Epithelial cell of proximal tubule (primary cell): ENCODE results near the gene PSMC2. TPM values are rescaled to one million over a fixed set of nuclear protein-coding genes. Genes with fewer than 3 reads are reported as not detected.
A peak's percentile ranks its signal among the peaks of the same experiment; 100 is the strongest.

Experiments used
- DNase-seq: peaks from one replicate; pipeline ENCODE4 v3.0.0-alpha.2; 2011; ENCODE audit warnings: low read depth
- H3K4me3 ChIP-seq: 2 replicates; pipeline ENCODE4 v1.5.1; 2011; ENCODE audit warnings: low read depth, mild to moderate bottlenecking, low read length
- CTCF ChIP-seq: conservative IDR thresholded peaks from 2 replicates; pipeline ENCODE4 v1.5.1; 2012; ENCODE audit warnings: low read depth, mild to moderate bottlenecking, low read length
- total RNA-seq: library from RNA; depleted of rRNA; stranded (reverse); fragments of >200 nt; gene quantifications from 2 replicates; pipeline ENCODE4 v1.2.3, GENCODE V29; 2015

PSMC2 gene
- total RNA-seq, 1 donor from 2014 or later, result 124 TPM

DNA sequence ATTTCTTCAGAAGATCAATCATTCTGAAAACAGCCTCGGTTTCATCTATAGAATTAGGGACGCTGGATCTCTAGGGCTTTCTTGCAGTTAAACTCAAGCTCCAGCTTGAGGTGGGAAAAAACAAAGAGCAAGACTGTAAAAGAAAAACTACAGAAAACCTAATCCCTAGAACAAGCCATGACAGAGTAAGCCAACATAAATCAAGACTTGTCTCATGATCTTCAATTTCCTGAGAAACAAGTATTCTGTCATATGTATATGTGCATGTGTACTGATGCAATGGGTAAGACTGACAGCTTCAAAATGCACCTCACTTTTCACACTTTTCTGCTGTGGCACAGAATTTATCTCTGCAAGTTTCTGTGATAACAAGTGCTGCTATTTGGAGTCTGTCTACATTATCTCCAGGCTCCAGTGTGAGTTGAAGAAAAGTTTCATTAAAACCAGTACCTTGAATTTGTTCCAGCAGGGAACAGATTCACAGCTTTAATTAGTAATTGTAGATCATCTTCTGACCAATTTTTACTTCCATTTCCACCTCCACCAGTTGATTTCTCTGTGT is 31.0 kb upstream of the PSMC2 start:
- H3K4me3 ChIP-seq, result no peak overlapping the region
- TF ChIP-seq CTCF, result no peak
- DNase-seq, result no peak

- no peak overlapping the region for H3K4me3 ChIP-seq
- peak; percentile 19 for DNase-seq
- TF ChIP-seq CTCF, result no peak
Measured at GRCh38 chr7:103317009-103317408, 30.4 kb upstream of the PSMC2 start.

DNA sequence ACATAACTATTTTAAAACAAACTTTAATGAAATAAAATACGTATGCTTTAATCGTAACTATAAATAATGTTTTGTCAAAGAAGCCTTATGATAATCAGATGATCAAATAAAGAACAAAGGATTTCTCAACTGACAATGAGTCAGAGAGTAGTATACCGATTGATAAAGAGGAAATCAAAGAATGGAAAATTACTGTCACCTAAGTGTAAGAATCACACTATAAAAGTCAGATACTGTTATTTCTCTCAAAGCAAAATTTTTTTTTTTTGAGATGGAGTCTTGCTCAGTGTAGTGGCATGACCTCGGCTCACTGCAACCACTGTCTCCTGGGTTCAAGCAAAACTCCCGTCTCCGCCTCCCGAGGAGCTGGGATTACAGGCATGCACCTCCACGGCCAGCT is 21.7 kb upstream of the PSMC2 start:
- DNase-seq, result no peak
- TF ChIP-seq CTCF, result no peak
- no peak overlapping the region for H3K4me3 ChIP-seq

DNA sequence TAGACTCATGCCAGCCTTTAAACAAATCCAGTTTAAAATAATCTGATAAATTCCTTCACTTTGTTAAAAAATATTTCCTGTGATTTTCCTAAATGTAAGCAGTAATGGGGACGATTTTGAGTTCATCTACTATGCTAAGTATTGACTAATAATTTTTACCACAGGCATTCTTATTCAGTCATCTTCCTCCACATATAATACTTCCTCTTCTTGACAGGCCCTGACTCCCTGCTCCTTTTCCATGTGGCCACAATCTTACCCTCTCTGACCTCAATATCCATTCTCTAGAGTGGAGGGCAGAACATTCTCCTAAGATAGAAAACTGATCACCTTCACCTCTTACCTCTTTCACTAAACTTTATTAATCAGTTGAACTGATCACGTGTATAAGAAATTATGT is 10.7 kb upstream of the PSMC2 start:
- TF ChIP-seq CTCF, result no peak
- no peak for DNase-seq
- H3K4me3 ChIP-seq, result no peak overlapping the region

- DNase-seq, result no peak
- H3K4me3 ChIP-seq, result no peak overlapping the region
- no peak for TF ChIP-seq CTCF
Measured at GRCh38 chr7:103338864-103339263, 8.6 kb upstream of the PSMC2 start.

DNA sequence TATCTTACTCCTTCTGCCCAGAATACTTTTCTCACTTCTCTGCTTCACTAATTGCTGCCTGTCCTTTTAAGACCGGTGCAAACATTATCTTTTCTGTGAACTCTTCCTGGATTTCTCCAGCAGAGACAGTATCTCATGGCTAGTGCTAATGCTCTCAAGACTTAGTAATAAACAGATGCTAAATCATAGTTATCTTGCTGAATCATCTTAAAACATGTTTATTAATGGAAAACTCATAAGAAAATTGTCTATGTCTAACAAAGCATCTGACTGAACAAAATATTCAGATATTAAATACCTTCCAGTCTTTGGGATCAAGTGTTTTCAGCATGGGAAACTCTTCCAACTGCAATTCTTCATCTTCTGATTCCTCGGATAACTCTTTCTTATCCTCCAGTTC is 6.0 kb upstream of the PSMC2 start:
- DNase-seq, result no peak
- H3K4me3 ChIP-seq, result no peak overlapping the region
- TF ChIP-seq CTCF, result no peak

DNA sequence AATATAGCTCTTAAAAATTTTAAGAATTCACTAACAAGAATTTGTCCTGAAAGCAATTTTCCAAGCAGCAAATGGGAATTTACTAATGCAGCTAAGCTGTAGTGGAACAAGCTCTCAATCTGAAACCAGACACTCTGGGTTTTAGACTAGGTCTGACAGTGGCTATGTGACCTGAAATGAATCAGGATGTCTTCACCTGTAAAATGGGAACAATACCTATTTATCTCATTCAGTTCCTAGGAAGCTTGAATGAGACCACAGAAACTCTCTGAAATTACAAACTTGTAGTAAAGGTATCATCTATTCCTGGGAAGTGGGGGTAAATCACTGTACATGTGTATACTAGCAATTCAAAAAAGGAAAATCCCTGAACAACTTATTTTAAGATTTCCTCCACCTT is 4.1 kb upstream of the PSMC2 start:
- DNase-seq, result no peak
- peak overlapping the region; percentile 72 for H3K4me3 ChIP-seq
- no peak for TF ChIP-seq CTCF
